Embryonic facial prominence (tissue), 1 donor: ENCODE data around the gene SLC25A21.
"Not testable (repeated sequence)": the region's sequence is repeated elsewhere in the genome, so short reads cannot be mapped to it uniquely, and the experiment has no call there.

Source experiments
- DNase-seq: peaks from one replicate; pipeline ENCODE4 v3.0.0-alpha.2; 2016; ENCODE audit errors: extremely low spot score

SLC25A21 gene

DNA sequence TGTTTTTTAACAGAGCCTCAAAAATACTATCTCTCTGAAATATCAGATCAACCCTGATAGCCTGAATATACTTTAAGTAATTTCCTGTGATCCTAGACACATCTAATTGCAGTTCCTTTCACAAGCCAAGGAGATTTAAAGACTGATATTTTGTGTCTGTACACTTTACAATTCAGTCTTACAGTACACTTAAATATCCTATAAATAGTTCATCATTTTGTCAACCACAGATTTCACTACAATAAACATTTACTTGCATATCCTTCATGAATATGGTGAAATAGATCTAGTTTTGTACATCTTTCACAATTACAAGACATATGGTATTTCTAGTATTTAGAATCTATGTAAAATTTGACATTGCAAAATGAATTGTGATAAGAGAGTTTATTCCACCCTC lies 349.7 kb downstream of the SLC25A21 start:
- no peak for DNase-seq

GRCh38 chr14:36820901-36821300 lies 351.5 kb downstream of the SLC25A21 start:
- DNase-seq: no peak

DNA sequence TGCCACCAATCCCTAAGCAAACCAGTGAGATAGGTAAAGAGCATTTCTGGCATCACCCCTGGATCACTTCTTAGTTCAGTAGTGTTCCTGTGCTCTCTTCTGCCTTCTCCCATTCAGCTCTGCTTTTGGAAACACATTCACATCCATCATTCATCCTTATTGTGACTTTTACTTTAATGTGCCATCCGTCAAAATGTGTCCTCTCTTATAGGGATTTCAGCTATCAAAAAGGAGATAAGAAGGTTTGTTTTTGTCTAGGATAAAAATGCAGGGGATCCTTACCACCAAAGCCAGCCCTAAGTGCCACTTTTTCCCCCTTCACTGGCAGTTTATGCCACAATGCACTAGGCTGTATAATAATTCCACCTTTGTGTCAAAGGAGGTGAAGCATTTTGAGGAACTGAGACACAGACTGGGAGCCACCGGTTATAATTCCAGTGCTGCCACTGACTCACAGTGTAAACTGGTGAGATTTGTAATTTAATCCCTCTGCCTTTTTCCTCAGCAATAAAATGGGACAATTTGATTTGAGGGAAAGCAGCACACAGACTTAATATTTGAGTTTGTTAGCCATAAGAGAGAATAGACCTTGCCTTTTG lies 352.2 kb downstream of the SLC25A21 start:
- DNase-seq: no peak

GRCh38 chr14:36818794-36819384 lies 353.5 kb downstream of the SLC25A21 start:
- DNase-seq: no peak

- DNase-seq: no peak
Measured at GRCh38 chr14:36818246-36818645, 354.2 kb downstream of the SLC25A21 start.

DNA sequence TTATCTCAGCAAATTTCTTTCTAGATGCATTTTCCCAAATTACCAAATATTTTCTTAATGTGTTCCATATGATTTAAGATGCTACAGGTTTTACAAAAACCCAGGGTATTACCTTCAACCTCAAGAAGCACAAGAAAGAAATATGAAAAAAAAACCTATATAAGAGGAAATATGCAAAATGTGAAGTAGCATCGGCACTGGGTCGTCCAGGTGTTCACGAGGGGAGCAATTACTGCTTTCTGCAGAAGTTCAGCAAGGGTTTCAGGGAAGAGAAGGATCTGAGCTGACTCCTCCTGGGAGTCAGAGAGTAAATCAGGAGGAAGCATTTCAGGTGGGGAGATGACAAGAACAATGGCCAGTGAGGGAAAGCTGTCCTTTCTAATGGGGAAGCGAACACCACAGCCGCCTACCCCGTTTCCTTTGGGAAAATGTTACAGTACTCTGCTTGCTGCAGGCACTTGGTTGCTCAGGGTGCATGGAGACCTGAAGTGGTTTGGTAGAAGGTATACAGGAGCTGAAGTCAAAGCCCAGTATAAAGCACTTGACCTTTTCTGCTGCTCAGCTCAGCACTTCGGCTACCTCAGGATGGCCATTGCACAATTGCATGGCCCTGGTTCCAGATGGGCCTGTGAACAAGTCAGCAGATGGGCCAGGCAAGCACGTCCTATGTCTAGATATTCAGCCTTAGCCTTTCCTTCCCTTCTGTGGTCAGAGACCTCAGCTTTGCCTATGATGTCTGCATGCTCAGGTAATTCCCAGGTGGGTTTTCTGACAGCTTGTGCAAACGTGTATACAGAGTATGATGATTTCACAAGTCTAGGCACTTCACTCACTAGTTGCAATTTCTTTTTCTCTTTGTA lies 355.1 kb downstream of the SLC25A21 start:
- no peak for DNase-seq

DNA sequence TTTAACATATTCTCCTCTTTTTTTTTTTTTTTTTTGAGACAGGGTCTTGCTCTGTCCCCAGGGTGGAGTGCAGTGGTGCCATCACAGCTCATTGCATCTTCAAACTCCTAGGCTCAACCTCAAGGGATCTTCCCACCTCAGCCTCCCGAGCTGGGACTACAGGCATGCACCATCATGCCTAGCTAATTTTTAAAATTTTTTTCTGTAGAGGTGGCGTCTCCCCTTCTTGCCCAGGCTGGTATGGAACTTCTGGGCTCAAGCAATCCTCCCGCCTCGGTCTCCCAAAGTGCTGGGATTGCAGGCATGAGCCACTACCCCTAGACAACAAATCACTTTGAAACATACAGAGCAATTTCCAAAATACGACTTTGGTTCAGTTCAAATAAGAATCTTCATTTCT lies 355.9 kb downstream of the SLC25A21 start:
- DNase-seq: no peak

GRCh38 chr14:36814783-36815182 lies 357.6 kb downstream of the SLC25A21 start:
- not testable (repeated sequence) for DNase-seq

DNA sequence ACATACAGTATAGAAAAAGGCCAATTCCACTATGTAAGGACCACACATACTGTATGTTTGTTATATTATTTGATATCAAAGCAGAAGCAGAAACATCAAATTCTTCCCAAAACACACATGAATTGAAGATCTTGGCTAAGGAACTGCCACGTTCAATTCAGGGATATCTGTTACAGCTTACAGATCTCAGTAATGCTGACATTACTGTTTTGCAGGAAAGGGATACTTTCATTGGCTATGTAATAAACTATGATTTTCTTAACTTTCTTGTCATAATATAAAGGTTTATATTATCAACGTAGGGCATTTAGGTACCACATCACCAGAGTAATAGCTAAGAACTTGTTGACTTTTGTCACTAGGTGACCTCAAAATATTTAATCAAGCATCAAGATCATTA lies 362.2 kb downstream of the SLC25A21 start:
- no peak for DNase-seq

DNA sequence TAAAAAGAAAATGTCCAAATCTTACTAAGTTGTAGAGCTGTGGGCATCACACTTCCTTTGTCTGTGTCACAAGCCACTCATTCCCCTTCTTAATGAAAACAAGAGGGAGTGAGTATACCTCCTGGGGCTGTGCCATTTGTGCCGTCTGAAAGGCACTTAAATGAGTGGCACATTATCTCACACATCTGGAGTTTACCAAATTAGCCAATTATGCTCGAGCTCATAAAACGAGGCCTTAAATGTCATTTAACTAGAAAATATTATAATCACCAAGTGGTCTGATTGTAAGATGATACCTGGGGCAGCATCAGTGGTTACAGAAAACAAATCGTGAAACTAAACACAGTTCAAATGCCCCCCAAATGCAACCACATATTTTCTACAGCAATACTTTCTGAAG lies 364.7 kb downstream of the SLC25A21 start:
- DNase-seq: no peak

DNA sequence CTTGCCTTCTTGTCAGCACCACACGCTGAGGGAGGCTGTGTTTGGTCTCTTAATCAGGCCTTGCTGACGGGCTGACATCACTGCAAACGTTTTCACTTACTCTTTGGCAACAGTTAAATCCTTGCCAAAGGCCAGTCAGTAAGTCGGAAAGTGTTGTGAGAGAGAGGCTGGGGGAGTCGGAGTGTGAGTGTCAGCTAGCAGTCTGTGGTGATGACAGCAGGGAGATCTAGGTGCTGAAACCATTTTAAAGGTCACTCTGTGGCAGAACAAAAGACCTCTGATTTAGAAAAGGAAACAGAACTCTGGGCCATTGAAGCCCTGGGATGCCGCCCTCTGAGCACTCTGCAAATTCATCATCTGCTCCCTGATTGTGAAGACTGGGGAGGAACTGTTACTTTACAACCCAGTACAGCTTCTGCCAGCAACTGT lies 367.3 kb downstream of the SLC25A21 start:
- DNase-seq: no peak

DNA sequence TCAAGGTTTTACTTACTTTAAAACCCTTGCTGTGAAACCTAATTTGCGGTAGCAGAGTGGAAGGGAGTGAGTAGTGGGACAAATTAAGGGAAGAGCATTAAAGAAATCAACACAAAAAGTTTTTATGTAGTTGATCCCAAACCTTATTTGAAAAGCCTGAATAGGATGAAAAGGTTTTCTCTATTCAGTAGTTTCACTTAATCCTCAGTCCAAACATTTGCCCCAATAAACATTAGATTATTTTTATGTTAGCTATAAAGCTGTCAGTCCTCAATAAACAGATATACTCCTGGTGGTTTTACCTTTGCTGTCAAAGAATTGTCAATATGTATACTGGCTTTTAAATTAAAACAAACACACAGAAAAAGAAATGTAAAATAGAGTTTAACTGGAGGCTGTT lies 374.8 kb downstream of the SLC25A21 start:
- DNase-seq: no peak

DNA sequence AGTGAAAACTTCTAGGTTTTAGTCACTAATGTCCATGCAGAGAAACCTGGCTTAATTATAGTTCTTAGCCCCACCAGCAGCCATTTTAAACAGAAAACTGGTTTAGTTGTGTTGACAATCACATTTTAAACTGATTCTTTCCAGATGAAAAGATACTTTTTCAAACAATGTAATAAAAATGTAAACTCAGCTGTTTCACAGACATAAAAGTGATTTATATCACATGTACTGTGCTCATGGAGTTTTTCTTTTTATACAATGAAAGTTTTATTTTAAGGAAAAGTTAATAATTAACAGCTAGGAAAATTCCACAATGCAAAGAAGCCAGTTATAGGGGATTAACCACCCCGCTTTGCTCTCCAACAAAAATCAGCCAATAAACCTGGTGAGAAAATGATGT lies 381.0 kb downstream of the SLC25A21 start:
- no peak for DNase-seq

- no peak for DNase-seq
Measured at GRCh38 chr14:36785511-36785910, 386.9 kb downstream of the SLC25A21 start.

DNA sequence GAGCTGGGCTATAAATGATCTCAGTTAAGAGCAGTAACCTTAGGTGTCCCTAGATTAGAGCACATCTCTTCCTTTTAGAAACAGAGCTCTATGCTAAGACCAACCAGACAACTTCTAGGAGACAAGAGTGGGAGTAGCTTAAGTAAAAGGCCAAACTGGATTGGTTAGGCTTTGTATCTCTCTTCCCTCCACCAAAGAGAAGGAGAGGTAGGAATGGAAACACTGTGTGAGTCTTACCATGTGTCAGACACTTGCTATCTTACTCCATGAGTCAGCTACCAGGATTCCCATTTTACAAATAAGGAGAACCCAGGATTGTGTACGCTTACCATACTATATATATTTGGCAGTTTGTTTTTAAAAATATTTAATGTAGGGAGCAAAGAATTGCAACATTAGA lies 387.9 kb downstream of the SLC25A21 start:
- no peak for DNase-seq

GRCh38 chr14:36781897-36782296 lies 390.5 kb downstream of the SLC25A21 start:
- DNase-seq: no peak

- no peak for DNase-seq
Measured at GRCh38 chr14:36773558-36773957, 398.8 kb downstream of the SLC25A21 start.

GRCh38 chr14:36773136-36773540 lies 399.3 kb downstream of the SLC25A21 start:
- DNase-seq: no peak

GRCh38 chr14:36771028-36771640 lies 401.3 kb downstream of the SLC25A21 start:
- no peak for DNase-seq

- DNase-seq: no peak
Measured at GRCh38 chr14:36768638-36769337, 403.6 kb downstream of the SLC25A21 start.

- DNase-seq: no peak
Measured at GRCh38 chr14:36767603-36768281, 404.7 kb downstream of the SLC25A21 start.
